Panc1 (cell line): Measurements from ENCODE around the gene ATXN7L1. TPM values are rescaled to one million over a fixed set of nuclear protein-coding genes. Genes with fewer than 3 reads are reported as not detected.

Experiments
- ATAC-seq: fragments of 200-7000 bp; cut with Tn5 transposase; 2 replicates; pipeline ENCODE4 v1.9.1; 2020; ENCODE audit warnings: mild to moderate bottlenecking, moderate library complexity
- BruUV-seq: library from RNA; stranded (reverse); fragments of 400-500 nt; replicated peaks from 2 replicates; lab custom pipeline; 2021; lab: Mats Ljungman, UMichigan
- CTCF ChIA-PET: fragments of 300-600 bp; sonication (Branson Sonifier 250); formaldehyde crosslinking; loops from one replicate; lab custom pipeline; 2022; ENCODE audit warnings: antibody characterized with exemption; lab: Charles Lee
- POLR2A ChIA-PET: fragments of 300-600 bp; sonication (Branson Sonifier 250); formaldehyde crosslinking; loops from one replicate; lab custom pipeline; 2022; ENCODE audit warnings: antibody characterized with exemption; lab: Charles Lee
- DNase-seq: peaks from one replicate; pipeline ENCODE4 v3.0.0-alpha.2; 2010; ENCODE audit warnings: low read depth, low spot score
- H3K27ac ChIP-seq: 2 replicates; pipeline ENCODE4 v1.5.1; 2011; ENCODE audit warnings: mild to moderate bottlenecking, low read length, inconsistent platforms
- H3K27me3 ChIP-seq: fragments of 200-500 bp; sonication (Bioruptor generic); 2 replicates; pipeline ENCODE4 v1.6.0; 2014; ENCODE audit warnings: low read length, inconsistent platforms; ENCODE audit not compliant: control insufficient read depth, insufficient read depth
- H3K36me3 ChIP-seq: fragments of 200-500 bp; sonication (Bioruptor generic); 2 replicates; pipeline ENCODE4 v1.5.1; 2014; ENCODE audit warnings: inconsistent platforms, mild to moderate bottlenecking, low read length, moderate library complexity; ENCODE audit not compliant: control insufficient read depth, insufficient read depth
- H3K4me1 ChIP-seq: 2 replicates; pipeline ENCODE4 v1.5.1; 2011; ENCODE audit warnings: inconsistent platforms, mild to moderate bottlenecking, low read length, moderate library complexity; ENCODE audit not compliant: control insufficient read depth, insufficient read depth
- H3K4me3 ChIP-seq, 2 experiments: 2 replicates each; pipeline ENCODE4 v1.5.1; 2011 to 2012; ENCODE audit warnings: low read depth in 2 of 2, low read length in 2 of 2, mild to moderate bottlenecking in 2 of 2, inconsistent platforms in 1 of 2, moderate library complexity in 1 of 2
- H3K9me3 ChIP-seq: fragments of 200-500 bp; sonication (Bioruptor generic); 2 replicates; pipeline ENCODE4 v1.5.1; 2014; ENCODE audit warnings: low read depth, mild to moderate bottlenecking, inconsistent platforms, low read length, moderate library complexity; ENCODE audit not compliant: control insufficient read depth, insufficient read depth
- POLR2AphosphoS5 ChIP-seq: IDR thresholded peaks from 2 replicates; pipeline ENCODE4 v1.6.1; 2012; ENCODE audit warnings: mild to moderate bottlenecking, low read depth, low read length, moderate library complexity
- SIN3A ChIP-seq: IDR thresholded peaks from 2 replicates; pipeline ENCODE4 v1.6.1; 2012; ENCODE audit warnings: low read depth, mild to moderate bottlenecking, low read length, moderate library complexity, borderline replicate concordance; ENCODE audit not compliant: insufficient read depth
- TCF7L2 ChIP-seq: IDR thresholded peaks from 2 replicates; pipeline ENCODE4 v1.6.1; 2011; ENCODE audit warnings: mild to moderate bottlenecking, low read depth, low read length, inconsistent platforms
- in situ Hi-C: cut with HindIII; loops from 2 replicates; pipeline ENCODE4 v1.10.0; 2016; ENCODE audit warnings: low sequenced_read_pairs, low pct_unique_long_range_greater_than_20kb
- intact Hi-C: fragments of 100-400 bp; cut with micrococcal nuclease; formaldehyde crosslinking; loops from one replicate; pipeline ENCODE4 v1.10.0; 2022; ENCODE audit not compliant: unreplicated experiment
- total RNA-seq: library from RNA; stranded (reverse); gene quantifications from one replicate; pipeline ENCODE4 v1.2.1, GENCODE V29; 2021; ENCODE audit not compliant: unreplicated experiment
- TF ChIP-seq, protein P1 (sequence below), 2 experiments: IDR thresholded peaks; 2 replicates each; pipeline ENCODE4 v1.6.1; 2011 to 2012; ENCODE audit warnings: low read depth in 2 of 2, control low read depth in 1 of 2, low read length in 1 of 2, mild to moderate bottlenecking in 1 of 2, moderate library complexity in 1 of 2; ENCODE audit not compliant: insufficient read depth in 1 of 2
- TF ChIP-seq, protein P2 (sequence below): fragments of 450-650 bp; IDR thresholded peaks from 2 replicates; pipeline ENCODE4 v1.5.1; 2017; ENCODE audit warnings: mild to moderate bottlenecking

ATXN7L1 gene
- total RNA-seq, 1 experiment from 2014 or later: 10.8 TPM

DNA sequence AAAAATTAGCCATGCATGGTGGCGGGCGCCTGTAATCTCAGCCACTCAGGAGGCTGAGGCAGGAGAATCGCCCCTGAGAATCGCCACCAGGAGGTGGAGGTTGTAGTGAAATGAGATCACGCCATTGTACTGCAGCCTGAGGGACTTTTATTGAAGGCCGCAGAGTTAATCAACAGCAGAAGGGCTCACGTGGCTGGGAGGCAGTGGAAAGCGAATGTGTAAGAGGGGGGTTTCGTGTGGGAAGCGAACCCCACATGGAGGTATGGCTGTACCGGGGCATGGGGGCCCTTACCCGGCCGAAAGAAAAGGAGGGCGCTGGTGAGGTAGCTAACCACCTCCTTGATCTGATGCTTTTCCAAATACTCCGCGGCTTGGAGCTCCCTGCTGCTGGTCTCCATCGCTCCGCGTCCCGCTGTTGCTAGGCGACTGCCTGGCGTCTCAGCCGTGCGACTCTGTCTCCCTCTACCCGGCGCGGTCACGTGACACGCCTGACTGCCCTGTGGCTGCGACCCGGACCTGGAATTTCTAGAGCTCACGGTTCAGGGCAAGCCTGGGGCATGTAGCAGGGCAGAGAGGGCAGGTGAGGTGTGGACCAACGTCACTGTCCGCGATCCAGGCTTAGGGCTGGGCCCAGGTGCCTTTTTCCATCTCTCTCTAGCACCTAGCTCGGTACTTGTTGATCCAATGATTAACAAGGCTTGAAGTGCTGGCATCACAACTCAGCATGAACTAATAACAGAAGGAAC, 295.2 kb downstream of the ATXN7L1 start, which contains the start of gene EFCAB10:
TSS of gene EFCAB10 (minus strand) at position 428 of the 746 bp plus-strand sequence. CDS start at position 398, 30 bp downstream.
- Histone ChIP-seq H3K4me3 (peak within 1 kb of the TSS; percentile 49 to 75), H3K27ac (peak within 1 kb of the TSS; percentile 45; the same call in 1 of the 2 replicates)

DNA sequence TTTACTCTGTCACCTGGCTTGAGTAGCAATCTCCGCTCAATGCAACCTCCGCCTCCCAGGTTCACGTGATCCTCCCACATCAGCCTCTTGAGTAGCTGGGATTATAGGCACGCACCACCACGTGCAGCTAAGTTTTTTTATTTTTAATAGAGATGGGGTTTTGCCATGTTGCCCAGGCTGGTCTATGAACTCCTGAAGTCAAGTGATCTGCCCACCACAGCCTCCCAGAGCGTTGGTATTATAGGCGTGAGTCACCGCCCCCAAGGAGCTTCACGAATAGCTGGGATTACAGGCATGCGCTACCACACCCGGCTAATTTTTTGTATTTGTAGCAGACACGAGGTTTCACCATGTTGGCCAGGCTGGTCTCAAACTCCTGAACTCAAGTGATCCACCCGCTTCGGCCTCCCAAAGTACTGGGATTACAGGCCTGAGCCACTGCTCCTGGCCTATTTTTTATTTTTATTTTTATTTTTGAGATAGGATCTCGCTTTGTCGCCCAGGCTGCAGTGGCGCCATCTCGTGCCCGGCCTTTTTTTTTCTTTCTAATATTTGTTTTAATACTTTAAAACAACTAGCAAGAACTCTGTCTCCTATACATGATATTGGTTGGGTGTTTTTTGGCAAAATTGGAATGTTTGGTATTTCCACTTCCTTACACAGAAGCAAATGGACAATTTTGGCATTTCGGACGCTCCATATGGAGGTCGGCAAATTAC, 296.2 kb downstream of the ATXN7L1 start:
- ChIA-PET POLR2A (interaction anchor here (0.7 kb wide), 1 partner anchor 13 kb away, joined by 3 read pairs; no protein-coding TSS in a partner anchor), CTCF (no interaction called here)
- Histone ChIP-seq H3K36me3 (no peaks in the 10 kb centered on the region), H3K27ac (no peak overlapping the region), H3K9me3 (no peaks in the 10 kb centered on the region), H3K4me1 (peaks cover 8% of the 10 kb centered on the region; the same call in 1 of the 2 replicates), H3K4me3 (peak overlapping the region in 1 of 2 experiments; percentile 18; a peak in 1 of 4 replicates), H3K27me3 (no peaks in the 10 kb centered on the region)
- TF ChIP-seq, protein P1, sequence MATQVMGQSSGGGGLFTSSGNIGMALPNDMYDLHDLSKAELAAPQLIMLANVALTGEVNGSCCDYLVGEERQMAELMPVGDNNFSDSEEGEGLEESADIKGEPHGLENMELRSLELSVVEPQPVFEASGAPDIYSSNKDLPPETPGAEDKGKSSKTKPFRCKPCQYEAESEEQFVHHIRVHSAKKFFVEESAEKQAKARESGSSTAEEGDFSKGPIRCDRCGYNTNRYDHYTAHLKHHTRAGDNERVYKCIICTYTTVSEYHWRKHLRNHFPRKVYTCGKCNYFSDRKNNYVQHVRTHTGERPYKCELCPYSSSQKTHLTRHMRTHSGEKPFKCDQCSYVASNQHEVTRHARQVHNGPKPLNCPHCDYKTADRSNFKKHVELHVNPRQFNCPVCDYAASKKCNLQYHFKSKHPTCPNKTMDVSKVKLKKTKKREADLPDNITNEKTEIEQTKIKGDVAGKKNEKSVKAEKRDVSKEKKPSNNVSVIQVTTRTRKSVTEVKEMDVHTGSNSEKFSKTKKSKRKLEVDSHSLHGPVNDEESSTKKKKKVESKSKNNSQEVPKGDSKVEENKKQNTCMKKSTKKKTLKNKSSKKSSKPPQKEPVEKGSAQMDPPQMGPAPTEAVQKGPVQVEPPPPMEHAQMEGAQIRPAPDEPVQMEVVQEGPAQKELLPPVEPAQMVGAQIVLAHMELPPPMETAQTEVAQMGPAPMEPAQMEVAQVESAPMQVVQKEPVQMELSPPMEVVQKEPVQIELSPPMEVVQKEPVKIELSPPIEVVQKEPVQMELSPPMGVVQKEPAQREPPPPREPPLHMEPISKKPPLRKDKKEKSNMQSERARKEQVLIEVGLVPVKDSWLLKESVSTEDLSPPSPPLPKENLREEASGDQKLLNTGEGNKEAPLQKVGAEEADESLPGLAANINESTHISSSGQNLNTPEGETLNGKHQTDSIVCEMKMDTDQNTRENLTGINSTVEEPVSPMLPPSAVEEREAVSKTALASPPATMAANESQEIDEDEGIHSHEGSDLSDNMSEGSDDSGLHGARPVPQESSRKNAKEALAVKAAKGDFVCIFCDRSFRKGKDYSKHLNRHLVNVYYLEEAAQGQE (IDR thresholded peaks at IDR 0.05; ENCODE audit: insufficient read depth in 1 of 2, low read depth in 2 of 2, low read length in 1 of 2): no peak
- TF ChIP-seq TCF7L2 (no peak), POLR2AphosphoS5 (no peak)
- TF ChIP-seq, protein P2, sequence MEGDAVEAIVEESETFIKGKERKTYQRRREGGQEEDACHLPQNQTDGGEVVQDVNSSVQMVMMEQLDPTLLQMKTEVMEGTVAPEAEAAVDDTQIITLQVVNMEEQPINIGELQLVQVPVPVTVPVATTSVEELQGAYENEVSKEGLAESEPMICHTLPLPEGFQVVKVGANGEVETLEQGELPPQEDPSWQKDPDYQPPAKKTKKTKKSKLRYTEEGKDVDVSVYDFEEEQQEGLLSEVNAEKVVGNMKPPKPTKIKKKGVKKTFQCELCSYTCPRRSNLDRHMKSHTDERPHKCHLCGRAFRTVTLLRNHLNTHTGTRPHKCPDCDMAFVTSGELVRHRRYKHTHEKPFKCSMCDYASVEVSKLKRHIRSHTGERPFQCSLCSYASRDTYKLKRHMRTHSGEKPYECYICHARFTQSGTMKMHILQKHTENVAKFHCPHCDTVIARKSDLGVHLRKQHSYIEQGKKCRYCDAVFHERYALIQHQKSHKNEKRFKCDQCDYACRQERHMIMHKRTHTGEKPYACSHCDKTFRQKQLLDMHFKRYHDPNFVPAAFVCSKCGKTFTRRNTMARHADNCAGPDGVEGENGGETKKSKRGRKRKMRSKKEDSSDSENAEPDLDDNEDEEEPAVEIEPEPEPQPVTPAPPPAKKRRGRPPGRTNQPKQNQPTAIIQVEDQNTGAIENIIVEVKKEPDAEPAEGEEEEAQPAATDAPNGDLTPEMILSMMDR: peak; percentile 86
- no peak for DNase-seq
- intact Hi-C loops: no loop called here
- peak; percentile 52; the same call in 1 of the 2 replicates for ATAC-seq
- no TSS peak for BruUV-seq
- in situ Hi-C loops: no loop called here

More for the DNA sequence above, 295.2 kb downstream of the ATXN7L1 start, which contains the start of gene EFCAB10:
- no TSS peak for BruUV-seq
- in situ Hi-C loops: no loop called here
- Histone ChIP-seq H3K4me1 (peaks cover 8% of the 10 kb centered on the region; the same call in 1 of the 2 replicates), H3K9me3 (no peaks in the 10 kb centered on the region), H3K36me3 (no peaks in the 10 kb centered on the region), H3K27me3 (no peaks in the 10 kb centered on the region)
- DNase-seq (peak; percentile 59), ATAC-seq (peak; percentile 96)
- intact Hi-C loops: no loop called here
- TF ChIP-seq, protein P2: no peak
- TF ChIP-seq SIN3A: peak; percentile 82; the same call in 1 of the 2 replicates
- ChIA-PET CTCF (interaction anchor here (0.8 kb wide), 1 partner anchor 49 kb away, joined by 4 read pairs; the partner anchor contains the start of gene RINT1), POLR2A (interaction anchor here (0.6 kb wide), 1 partner anchor 78 kb away, joined by 3 read pairs; no protein-coding TSS in a partner anchor)
